GM18858 (cell line): ENCODE data around the gene CCL22.
A peak's percentile ranks its signal among the peaks of the same experiment; 100 is the strongest.
"Not testable (repeated sequence)": the region's sequence is repeated elsewhere in the genome, so short reads cannot be mapped to it uniquely, and the experiment has no call there.

Experiments
- ATAC-seq: cut with Tn5 transposase; IDR thresholded peaks from one replicate; pipeline ENCODE4 v1.9.1; 2021; ENCODE audit not compliant: unreplicated experiment

Gene CCL22

DNA sequence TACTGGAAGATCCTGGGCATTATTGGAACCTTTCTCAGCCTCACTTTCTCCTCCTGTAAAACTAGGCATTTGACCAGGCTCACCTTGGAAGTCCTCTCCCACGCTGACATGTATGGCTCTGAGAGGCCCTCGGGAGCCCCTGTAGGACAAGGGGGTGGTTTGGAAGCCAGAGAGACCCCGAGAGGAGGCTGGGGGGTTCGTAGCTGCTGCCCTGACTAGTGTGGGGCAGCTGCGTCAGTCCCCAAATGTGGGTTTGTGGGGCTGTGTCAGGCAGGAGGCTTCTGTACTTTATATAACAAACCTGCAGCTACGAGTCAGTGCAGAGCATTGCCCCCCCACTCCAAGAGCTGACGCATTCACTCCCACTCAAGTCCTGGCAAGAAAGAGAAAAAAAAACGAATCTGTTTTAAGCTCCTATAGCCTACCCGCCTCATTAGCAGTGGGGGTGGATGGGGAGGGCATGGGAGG is 15.5 kb downstream of the CCL22 start:
- ATAC-seq: no peak

DNA sequence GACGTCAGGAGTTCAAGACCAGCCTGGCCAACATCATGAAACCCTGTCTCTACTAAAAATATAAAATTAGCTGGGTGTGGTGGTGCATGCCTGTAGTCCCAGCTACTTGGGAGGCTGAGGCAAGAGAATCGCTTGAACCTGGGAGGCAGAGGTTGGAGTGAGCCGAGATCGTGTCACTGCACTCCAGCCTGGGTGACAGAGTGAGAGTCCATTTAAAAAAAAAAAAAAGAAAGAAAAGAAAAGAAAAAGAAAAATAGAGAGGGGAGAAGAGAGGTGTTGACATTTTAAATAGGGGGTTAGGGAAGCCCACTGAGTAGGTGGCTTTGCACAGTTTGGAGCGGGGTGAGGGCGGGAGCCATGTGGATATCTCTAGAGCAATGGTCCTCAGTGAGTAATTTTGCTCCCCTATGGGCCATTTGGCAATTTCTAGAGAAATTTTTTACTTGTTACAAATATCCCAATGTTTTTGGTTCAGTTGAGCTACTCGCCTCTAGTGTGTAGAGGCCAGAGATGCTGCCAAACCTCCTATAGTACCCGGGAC is 16.4 kb downstream of the CCL22 start:
- not testable (repeated sequence) for ATAC-seq

DNA sequence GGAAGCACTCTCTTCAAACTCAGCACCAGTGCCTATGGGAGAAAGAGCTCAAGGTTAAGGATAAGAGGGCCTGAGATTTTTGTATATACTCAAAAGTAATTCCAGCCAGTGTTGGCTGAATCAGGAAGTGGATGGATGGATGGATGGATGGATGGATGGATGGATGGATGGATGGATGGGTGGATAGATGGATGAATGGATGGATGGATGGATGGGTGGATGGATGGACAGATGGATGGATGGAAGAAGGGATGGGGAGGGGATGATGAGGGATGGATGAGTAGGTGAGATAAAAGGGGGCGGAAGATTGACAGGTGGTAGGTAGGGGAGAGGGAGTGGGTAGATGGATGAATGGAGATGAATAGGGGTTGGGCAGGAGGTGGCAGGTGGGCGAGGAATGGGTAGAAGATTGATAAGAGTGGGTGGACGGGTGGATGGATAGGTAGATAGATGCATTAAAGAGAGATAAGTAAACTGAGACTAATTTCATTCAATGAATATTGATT is 17.8 kb downstream of the CCL22 start:
- ATAC-seq: no peak

DNA sequence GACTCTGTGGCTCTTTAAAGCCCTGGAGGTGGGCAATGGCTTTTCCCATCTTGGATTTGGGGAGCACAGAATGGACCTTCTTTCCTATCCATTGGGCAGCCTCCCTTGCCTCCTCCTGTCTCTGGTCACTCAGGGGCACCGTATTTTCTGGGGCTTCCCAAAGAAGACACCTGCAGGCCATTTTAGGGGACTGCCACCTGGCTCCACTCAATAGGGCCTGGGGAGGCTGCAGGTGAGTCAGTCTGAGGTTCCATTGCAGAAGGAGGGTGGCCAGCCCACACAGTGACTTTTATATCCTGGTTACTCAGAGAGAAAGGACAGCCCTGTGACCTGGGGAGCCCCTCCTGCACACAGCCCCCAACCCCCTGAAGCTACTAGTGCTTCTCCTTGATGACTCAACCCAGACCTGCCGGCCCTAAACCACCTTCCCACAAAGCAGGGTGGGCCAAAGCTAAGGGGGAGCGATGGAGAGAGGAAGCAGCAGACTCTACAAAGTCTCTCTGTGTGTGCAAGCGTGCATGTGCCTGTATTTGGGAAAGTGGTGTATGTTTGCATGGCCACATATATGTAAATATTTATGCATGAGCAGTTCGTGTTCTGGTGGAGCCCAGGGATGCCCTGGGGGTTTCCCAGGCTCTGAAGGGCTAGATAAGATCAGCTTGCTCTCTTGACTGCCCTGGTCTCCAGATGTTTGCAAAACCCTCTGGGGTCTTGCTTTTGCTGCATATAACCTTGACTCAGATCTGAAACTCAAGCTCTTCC is 18.7 kb downstream of the CCL22 start:
- peak; percentile 73 for ATAC-seq

DNA sequence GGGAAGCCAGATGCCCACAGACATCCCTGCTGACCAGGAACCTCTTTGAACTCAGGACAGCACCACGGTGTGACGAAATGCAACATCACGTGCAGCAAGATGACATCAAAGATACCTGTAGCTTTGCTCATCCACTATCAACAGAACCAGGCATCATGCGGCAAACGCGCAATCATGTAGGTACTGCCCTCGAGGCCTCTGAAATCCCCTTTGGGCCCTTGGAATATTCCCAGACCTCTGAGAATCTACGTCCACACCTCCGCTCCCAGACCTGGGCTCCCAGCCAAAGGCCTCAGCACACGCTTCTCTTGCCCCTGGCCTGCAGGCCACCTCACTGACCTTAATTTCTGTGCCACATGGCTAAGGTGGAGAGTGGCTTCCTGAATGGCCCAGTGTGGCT is 21.0 kb downstream of the CCL22 start:
- no peak for ATAC-seq

DNA sequence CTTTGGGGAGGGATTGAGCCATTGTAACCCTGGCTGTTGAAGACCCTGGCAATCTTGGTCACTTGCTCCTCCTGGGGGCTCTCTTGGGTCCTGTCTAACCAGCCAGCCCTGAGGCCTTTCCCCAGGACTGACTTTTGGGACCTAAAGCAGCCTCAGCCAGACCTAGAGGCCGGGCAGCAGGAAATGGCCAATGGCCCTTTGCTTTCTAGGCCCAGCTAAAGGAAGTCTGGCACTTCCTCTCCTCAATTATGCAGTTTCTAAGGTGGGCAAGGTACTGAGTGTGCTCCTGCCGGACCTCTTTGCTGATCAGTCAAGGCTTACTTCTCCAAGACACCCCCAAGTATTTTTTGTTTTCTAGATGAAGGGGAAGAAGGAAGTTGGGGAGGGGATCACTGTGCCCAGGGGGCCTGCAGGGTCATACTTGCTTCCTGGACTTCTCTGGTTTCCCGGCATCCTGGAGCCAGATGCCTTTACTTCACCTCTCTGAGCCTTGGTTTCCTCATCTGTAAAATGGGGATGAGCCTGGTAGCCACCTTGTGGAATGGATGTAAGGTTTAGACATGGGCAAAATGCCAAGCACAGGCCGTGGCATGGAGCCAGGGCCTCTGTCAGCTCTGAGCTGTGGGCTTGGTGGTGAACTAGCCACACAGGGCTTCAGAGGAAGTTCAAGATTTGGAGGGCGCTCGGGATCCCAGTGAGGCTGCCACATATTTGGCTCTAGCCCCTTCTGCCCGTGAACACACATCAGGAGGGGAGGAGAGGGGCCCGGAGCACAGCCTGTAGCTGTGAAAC is 22.3 kb downstream of the CCL22 start:
- ATAC-seq: no peak

DNA sequence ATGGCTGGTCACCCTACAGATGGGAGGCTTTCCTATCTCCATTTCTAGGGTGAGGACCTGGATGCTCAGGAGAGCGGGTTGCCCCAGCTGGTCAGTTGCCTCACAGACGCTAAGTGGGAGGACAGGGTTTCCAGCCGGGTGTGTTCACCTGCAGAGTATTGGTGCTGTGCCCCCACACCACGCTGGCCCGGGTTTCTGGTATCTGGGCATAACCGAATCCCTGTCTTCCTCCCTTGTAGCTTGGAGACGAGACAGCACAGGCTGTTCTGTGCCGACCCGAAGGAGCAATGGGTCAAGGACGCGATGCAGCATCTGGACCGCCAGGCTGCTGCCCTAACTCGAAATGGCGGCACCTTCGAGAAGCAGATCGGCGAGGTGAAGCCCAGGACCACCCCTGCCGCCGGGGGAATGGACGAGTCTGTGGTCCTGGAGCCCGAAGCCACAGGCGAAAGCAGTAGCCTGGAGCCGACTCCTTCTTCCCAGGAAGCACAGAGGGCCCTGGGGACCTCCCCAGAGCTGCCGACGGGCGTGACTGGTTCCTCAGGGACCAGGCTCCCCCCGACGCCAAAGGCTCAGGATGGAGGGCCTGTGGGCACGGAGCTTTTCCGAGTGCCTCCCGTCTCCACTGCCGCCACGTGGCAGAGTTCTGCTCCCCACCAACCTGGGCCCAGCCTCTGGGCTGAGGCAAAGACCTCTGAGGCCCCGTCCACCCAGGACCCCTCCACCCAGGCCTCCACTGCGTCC is 23.4 kb downstream of the CCL22 start:
- ATAC-seq: no peak

DNA sequence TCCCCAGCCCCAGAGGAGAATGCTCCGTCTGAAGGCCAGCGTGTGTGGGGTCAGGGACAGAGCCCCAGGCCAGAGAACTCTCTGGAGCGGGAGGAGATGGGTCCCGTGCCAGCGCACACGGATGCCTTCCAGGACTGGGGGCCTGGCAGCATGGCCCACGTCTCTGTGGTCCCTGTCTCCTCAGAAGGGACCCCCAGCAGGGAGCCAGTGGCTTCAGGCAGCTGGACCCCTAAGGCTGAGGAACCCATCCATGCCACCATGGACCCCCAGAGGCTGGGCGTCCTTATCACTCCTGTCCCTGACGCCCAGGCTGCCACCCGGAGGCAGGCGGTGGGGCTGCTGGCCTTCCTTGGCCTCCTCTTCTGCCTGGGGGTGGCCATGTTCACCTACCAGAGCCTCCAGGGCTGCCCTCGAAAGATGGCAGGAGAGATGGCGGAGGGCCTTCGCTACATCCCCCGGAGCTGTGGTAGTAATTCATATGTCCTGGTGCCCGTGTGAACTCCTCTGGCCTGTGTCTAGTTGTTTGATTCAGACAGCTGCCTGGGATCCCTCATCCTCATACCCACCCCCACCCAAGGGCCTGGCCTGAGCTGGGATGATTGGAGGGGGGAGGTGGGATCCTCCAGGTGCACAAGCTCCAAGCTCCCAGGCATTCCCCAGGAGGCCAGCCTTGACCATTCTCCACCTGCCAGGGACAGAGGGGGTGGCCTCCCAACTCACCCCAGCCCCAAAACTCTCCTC is 24.1 kb downstream of the CCL22 start:
- no peak for ATAC-seq

DNA sequence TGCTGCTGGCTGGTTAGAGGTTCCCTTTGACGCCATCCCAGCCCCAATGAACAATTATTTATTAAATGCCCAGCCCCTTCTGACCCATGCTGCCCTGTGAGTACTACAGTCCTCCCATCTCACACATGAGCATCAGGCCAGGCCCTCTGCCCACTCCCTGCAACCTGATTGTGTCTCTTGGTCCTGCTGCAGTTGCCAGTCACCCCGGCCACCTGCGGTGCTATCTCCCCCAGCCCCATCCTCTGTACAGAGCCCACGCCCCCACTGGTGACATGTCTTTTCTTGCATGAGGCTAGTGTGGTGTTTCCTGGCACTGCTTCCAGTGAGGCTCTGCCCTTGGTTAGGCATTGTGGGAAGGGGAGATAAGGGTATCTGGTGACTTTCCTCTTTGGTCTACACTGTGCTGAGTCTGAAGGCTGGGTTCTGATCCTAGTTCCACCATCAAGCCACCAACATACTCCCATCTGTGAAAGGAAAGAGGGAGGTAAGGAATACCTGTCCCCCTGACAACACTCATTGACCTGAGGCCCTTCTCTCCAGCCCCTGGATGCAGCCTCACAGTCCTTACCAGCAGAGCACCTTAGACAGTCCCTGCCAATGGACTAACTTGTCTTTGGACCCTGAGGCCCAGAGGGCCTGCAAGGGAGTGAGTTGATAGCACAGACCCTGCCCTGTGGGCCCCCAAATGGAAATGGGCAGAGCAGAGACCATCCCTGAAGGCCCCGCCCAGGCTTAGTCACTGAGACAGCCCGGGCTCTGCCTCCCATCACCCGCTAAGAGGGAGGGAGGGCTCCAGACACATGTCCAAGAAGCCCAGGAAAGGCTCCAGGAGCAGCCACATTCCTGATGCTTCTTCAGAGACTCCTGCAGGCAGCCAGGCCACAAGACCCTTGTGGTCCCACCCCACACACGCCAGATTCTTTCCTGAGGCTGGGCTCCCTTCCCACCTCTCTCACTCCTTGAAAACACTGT is 25.0 kb downstream of the CCL22 start:
- ATAC-seq: no peak

DNA sequence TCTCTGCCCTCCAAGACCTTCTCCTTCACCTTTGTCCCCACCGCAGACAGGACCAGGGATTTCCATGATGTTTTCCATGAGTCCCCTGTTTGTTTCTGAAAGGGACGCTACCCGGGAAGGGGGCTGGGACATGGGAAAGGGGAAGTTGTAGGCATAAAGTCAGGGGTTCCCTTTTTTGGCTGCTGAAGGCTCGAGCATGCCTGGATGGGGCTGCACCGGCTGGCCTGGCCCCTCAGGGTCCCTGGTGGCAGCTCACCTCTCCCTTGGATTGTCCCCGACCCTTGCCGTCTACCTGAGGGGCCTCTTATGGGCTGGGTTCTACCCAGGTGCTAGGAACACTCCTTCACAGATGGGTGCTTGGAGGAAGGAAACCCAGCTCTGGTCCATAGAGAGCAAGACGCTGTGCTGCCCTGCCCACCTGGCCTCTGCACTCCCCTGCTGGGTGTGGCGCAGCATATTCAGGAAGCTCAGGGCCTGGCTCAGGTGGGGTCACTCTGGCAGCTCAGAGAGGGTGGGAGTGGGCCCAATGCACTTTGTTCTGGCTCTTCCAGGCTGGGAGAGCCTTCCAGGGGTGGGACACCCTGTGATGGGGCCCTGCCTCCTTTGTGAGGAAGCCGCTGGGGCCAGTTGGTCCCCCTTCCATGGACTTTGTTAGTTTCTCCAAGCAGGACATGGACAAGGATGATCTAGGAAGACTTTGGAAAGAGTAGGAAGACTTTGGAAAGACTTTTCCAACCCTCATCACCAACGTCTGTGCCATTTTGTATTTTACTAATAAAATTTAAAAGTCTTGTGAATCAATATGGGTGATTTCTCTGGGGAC is 25.9 kb downstream of the CCL22 start:
- no peak for ATAC-seq

DNA sequence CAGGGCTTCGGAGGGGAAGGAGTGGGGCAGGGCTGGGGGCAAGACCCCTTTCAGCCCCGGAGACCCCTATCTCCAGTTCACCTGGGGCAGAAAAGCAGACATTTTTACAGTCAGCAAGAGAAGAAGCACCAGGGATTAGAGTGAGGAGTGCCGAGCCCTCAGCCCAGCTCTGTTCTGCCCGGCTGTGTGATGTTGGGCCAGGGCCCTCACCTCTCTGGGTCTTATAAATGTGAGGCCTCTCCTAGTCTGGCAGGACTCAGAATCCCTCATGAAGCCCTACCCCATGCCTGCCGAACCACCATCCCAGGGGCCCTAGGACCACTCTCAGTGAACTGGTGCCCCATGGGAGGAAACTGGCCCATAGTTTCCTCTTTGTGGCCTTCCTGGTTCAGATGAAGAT is 26.5 kb downstream of the CCL22 start:
- ATAC-seq: no peak

DNA sequence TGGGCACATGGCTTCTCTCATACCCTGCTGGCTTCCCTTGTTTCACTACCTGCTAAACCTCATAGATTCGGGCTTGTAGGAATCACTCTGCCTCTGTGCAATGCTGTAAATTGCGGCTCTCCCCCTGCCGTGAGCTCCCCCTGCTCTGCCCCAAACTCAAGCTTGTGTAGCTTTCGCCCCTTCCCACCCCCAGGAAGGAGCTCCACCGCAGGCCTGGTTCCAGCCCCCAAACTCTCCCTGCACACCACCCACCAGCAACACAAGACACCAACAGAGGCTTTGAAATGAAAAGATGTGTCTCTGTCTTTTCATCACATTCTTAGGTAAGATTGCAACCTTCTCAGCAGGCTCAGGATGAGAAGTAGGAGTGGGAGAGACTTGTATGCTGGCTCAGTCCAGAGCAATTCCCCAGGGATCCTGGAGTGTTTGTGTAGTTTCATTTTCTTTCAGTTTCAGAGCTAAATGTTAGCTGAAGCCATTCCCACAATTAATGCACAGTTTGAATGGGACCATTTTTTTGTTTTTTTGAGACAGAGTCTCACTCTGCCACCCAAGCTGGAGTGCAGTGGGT is 27.9 kb downstream of the CCL22 start:
- ATAC-seq: no peak

DNA sequence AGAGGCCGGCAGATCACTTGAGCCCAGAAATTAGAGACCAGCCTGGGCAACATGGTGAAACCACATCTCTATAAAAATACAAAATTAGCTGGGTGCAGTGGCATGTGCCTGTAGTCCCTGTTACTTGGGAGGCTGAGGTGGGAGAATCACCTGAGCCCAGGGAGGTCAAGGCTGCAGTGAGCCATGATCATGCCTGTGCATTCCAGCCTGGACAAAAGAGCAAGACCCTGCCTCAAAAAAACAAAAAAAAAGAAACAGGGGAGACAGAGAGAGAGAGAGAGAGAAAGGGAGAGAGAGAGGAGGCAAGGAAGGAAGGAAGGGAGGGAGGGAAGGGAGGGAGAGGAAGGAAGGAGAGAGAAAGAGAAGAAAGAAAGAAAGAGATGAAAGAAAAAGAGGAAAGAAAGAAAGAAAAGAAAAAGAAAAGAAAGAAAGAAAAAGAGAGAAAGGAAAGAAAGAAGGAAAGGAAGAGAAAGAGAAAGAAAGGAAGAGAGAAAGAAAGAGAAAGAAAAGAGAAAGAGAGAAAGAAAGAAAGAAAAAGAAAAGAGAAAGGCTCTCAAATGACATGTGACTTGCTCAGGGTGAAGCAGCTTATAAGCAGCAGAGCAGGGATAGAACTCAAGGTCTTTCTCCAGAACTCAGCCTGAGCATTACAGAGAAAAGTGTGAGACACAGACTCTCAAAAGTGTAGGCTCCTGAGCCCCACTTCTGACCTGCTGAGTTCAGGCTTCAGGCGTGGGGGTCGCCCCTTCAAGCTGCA is 29.2 kb downstream of the CCL22 start:
- no peak for ATAC-seq

DNA sequence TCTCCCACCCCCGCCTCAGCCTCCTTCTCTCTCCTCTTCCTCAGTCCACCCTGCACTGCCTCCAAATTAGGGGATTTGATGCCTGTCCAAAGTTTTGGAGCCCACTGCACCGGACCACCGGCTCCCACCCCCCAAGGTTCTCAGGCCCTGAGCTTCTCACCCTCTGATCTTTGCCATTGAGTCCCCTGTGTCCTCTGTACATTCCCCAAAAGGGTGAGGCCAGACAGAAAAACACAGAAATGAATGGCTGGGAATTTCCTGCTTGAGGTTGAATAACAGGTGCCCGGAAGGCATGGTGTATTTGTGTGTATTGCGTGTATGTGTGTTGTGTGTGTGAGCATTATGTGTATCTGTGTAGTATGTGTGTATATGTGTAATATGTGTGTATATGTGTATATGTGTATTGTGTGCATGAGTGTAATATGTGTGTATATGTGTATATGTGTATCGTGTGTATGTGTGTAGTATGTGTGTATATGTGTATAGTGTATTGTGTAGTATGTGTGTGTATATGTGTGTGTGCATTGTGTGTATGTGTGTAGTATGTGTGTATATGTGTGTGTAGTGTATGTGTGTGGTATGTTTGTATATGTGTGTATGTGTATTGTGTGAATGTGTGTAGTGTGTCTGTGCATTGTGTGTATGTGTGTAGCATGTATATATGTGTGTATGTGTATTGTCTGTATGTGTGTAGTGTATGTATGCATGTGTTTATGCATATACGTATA is 29.9 kb downstream of the CCL22 start:
- ATAC-seq: no peak

DNA sequence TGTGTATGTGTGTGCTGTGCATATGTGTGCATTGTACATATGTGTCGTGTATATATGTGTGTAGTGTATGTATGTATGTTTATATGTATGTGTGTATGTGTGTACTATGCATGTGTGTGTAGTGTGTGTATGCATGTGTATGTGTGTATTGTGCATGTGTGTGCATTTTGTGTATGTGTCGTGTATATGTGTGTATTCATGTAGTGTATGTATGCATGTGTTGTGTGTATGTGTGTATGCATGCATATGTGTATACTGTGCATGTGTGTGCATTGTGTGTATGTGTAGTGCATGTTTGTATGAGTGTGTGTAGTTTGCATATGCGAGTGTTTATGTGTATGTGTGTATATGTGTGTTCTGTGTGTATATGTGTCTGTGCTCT is 30.5 kb downstream of the CCL22 start:
- no peak for ATAC-seq

DNA sequence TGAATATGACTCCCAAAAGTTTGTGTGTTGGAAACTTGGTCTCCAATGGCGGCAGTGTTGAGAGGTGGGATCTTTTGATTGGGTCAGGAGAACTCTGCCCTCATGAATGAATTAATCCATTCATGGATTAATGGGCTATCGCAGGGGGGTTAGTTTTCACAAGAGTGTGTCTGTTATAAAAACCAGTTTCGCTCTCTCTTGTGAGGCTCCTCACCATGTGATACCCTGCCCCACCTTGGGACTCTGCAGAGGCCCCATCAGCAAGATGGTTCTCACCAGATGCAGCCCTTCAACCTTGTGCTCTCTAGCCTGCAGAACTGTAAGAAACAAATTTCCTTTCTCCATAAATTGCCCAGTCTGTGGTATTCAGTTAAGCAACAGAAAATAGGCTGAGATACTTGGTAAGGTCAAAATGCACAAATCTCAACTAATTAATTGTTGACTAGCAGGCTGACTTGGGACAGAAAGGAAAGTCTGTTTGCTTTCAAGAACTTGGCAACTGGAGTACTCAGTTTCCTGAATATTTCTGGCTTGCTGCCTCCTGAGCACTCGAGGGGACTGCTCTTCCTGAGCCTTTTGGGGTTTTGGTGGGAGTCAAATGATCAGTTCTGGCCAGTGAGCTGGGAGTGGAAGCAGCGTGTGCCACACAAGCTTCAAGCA is 32.2 kb downstream of the CCL22 start:
- no peak for ATAC-seq
